HUES6 (cell line): ENCODE data around the gene NEDD4.
A peak's percentile ranks its signal among the peaks of the same experiment; 100 is the strongest.
"Not testable (repeated sequence)": the region's sequence is repeated elsewhere in the genome, so short reads cannot be mapped to it uniquely, and the experiment has no call there.

ENCODE experiments used
- H3K27ac ChIP-seq: 2 replicates; pipeline ENCODE4 v1.7.0; 2013; ENCODE audit warnings: low read depth, mild to moderate bottlenecking, low read length, inconsistent platforms
- H3K27me3 ChIP-seq: 2 replicates; pipeline ENCODE4 v1.6.1; 2013; ENCODE audit warnings: low read length; ENCODE audit not compliant: control insufficient read depth, insufficient read depth
- H3K36me3 ChIP-seq: 2 replicates; pipeline ENCODE4 v1.6.1; 2013; ENCODE audit warnings: low read length; ENCODE audit not compliant: control insufficient read depth, insufficient read depth
- H3K4me1 ChIP-seq: 2 replicates; pipeline ENCODE4 v1.6.1; 2013; ENCODE audit warnings: low read length; ENCODE audit not compliant: control insufficient read depth, insufficient read depth
- H3K4me3 ChIP-seq: 2 replicates; pipeline ENCODE4 v1.5.1; 2013; ENCODE audit warnings: low read depth, low read length
- H3K9ac ChIP-seq: one replicate; pipeline ENCODE4 v1.6.1; 2013; ENCODE audit warnings: mild to moderate bottlenecking, low read length
- H3K9me3 ChIP-seq: 2 replicates; pipeline ENCODE4 v1.6.1; 2013; ENCODE audit warnings: low read depth, low read length; ENCODE audit not compliant: control insufficient read depth, insufficient read depth

NEDD4 gene

DNA sequence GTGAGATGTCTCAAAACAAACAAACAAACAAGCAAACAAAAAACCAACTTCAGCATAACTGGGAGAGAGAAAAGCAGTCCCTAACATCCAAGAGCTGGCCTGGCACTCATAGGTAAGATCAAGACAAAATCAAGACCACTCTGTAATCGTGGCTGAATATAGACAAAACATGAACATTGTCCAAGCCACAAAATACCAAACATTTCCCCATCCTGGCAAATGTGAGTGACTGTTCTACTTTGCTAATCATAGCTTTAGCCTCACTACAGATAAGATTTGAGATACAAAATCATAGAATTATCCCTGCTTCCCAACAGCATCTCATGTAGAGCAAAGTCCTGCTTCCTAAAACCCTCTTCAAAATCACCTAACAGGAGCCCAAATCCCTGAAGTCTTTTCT is 133.7 kb downstream of the NEDD4 start:
- H3K9me3 ChIP-seq, result no peaks in the 10 kb centered on the region
- no peak overlapping the region for H3K9ac ChIP-seq
- no peak overlapping the region for H3K27ac ChIP-seq
- no peak overlapping the region for H3K4me3 ChIP-seq
- H3K4me1 ChIP-seq, result no peaks in the 10 kb centered on the region
- no peaks in the 10 kb centered on the region for H3K36me3 ChIP-seq
- H3K27me3 ChIP-seq, result no peaks in the 10 kb centered on the region

DNA sequence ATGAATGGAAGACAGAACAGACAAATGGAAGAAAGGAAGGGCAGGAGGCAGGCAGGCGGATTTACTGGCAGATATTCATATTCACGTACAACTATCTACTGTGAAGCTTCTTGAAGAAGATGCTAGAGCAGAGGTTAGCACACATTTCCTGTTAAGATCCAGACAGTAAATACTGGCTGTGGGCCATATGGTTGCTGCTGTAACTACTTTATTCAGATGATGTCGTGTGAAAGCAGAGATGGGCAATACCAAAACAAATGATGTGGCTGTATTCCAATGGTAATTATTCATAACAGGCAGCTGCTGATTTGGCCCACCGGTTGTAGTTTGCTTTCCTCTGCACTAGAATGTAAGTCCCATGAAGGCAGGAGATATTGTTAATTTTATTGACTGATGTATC is 134.8 kb downstream of the NEDD4 start:
- H3K9ac ChIP-seq, result no peak overlapping the region
- no peak overlapping the region for H3K4me3 ChIP-seq
- H3K27me3 ChIP-seq, result no peaks in the 10 kb centered on the region
- H3K4me1 ChIP-seq, result no peaks in the 10 kb centered on the region
- no peaks in the 10 kb centered on the region for H3K9me3 ChIP-seq
- H3K36me3 ChIP-seq, result no peaks in the 10 kb centered on the region
- no peak overlapping the region for H3K27ac ChIP-seq

DNA sequence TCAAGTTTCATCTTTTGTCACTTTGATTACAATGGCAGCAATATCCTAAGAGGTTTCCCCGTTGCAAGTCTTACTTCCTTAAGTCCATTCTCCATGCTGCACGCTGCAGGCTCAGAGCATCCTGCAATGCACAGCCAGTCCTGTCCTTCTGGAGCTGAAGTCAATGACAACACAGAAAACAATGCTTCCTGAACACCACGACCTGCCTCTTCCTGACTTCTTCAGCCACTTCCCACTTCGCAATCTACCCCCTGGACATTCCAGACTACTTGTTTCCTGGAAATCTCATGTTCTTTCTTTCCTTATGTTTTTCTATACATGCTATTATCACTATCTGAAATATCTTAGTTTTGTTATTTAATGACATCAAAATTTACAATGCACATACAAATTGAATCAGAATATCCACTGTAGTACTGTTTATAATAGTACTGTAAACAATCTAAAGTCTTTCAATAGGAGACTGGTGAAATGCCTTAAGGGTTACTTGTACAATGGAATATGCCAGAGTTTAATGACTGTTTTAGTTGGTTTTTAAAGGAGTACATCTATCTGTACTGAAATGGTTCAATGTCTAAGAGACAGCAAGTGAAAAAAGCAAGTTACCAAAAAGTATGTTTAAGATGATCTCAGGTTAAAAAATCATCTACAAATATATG is 136.8 kb downstream of the NEDD4 start:
- Histone ChIP-seq H3K36me3 (no peaks in the 10 kb centered on the region), H3K4me3 (no peak overlapping the region), H3K9me3 (no peaks in the 10 kb centered on the region), H3K9ac (no peak overlapping the region), H3K27ac (no peak overlapping the region), H3K4me1 (no peaks in the 10 kb centered on the region), H3K27me3 (no peaks in the 10 kb centered on the region)

DNA sequence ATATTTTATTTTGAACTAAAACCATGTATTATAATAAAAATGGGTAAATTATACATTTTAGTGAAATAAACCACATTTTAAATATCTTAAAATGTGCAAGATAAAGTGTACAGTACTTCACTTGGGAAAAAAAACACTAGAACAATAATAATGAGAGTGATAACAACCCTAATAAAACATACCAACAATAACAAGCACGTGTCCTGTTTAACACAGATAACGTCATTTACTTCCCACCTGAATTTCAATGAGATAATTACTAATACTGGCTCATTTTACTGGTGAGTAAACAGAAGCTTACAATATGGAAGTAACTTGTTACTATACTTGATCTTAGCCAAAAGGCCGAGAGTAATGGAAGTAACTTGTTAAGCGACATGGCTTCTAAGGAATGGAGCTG is 140.3 kb downstream of the NEDD4 start:
- Histone ChIP-seq H3K27me3 (no peaks in the 10 kb centered on the region), H3K9ac (no peak overlapping the region), H3K4me3 (no peak overlapping the region), H3K36me3 (no peaks in the 10 kb centered on the region), H3K27ac (no peak overlapping the region), H3K4me1 (no peaks in the 10 kb centered on the region), H3K9me3 (no peaks in the 10 kb centered on the region)

DNA sequence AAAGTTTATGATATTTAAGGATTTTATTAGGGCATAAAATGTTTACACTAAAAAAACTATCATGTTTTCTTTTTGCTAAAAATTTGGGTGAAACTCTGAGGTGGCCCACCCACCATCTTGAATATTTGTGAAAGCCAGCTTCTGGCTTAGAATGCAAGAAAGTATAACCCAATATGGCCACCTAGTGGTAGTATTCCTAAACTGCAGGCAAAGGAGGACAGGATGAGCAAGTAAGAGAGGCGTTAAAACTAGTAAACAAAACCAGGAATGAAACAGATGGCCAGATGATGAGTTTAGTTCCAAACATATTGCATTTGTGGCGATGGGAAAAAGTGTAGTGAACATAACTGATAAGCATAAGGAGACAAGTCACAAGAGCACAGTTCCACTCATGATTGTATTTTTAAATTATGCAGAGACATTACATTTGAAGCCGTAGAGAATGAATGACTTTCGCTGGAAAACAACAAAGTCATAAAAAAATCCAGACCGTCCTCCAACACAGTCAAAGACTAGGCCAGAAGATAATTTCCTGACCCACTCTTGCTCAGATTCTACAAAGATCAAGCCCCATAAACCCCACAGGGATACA is 147.2 kb downstream of the NEDD4 start:
- no peak overlapping the region for H3K9ac ChIP-seq
- H3K27me3 ChIP-seq, result no peaks in the 10 kb centered on the region
- no peaks in the 10 kb centered on the region for H3K36me3 ChIP-seq
- 0 out of 2 replicates have a peak, but pooled peaks cover 5% of the 10 kb centered on the region for H3K9me3 ChIP-seq
- H3K4me1 ChIP-seq, result no peaks in the 10 kb centered on the region
- H3K27ac ChIP-seq, result no peak overlapping the region
- no peak overlapping the region for H3K4me3 ChIP-seq

DNA sequence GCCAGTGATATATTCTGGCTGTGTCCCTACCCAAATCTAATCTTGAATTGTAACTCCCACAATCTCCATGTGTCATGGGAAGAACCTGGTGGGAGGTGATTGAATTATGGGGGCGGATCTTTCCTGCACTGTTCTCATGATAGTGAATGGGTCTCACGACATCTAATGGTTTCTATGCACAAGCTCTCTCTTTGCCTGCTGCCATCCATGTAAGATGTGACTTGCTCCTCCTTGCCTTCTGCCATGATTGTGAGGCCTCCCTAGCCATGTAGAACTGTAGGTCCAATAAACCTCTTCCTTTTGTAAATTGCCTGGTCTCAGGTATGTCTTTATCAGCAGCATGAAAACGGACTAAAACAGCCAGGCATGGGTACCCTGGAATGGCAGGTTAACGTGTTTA is 150.5 kb downstream of the NEDD4 start:
- not testable (repeated sequence) for H3K9me3 ChIP-seq, H3K4me1 ChIP-seq, H3K4me3 ChIP-seq, H3K36me3 ChIP-seq, H3K9ac ChIP-seq, H3K27me3 ChIP-seq, H3K27ac ChIP-seq

DNA sequence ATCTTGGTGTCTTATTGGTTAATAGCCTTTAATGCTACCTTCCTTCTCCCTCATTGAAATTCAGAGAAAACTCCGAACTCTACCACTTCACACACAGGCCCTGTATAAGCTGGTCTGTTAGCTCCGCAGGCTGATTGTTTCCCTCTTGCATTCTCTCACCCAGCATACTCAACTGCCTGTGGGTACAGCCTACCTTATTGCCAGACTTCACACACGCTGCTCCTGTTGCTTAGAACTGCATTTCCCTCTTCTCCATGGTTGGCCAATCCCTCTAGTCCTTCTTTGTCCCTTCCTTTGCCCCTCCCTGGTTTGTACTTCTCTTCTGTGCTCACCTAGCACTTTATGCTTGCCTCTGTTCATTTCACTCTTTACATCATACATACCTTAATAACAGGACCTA is 157.5 kb downstream of the NEDD4 start:
- H3K9me3 ChIP-seq, result no peaks in the 10 kb centered on the region
- no peaks in the 10 kb centered on the region for H3K36me3 ChIP-seq
- H3K27ac ChIP-seq, result no peak overlapping the region
- H3K4me1 ChIP-seq, result no peaks in the 10 kb centered on the region
- H3K27me3 ChIP-seq, result no peaks in the 10 kb centered on the region
- H3K4me3 ChIP-seq, result no peak overlapping the region
- peak overlapping the region; percentile 12 for H3K9ac ChIP-seq

DNA sequence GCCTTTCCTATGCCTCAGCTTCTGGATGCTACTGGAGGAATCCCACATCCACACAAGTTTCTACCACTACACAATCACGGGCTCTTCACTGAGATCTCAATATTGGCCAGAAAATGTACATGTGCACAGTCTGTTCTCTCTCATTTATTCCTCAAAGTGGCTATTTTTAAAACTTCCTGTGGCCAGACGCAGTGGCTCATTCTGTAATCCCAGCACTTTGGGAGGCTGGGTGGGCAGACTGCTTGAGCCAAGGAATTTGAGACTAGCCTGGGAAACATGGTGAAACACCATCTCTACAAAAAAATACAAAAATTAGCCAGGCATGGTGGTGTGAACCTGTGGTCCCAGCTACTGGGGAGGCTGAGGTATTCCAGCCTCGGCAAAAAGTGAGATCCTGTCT is 159.1 kb downstream of the NEDD4 start:
- no peak overlapping the region for H3K27ac ChIP-seq
- no peaks in the 10 kb centered on the region for H3K36me3 ChIP-seq

DNA sequence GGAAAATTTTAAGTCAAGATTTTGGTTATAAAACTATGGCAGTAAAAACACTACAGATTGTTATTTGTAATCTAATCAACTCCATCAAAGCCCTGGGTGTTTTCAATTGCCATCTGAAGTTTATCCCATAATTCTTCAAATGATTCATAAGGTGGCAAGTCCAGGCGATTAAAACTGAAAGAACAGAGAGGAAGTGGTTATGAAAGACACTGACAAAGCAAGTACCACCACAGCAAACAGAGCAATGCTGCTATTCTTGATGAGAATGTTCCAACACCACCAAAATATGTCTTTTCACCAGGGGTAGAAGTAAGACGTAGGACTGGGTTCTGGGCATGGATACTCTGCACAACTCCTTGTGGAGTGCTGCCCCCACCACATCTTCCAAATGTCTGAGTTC is 163.6 kb downstream of the NEDD4 start:
- H3K4me1 ChIP-seq, result no peaks in the 10 kb centered on the region
- H3K27ac ChIP-seq, result no peak overlapping the region
- H3K4me3 ChIP-seq, result no peak overlapping the region
- H3K36me3 ChIP-seq, result no peaks in the 10 kb centered on the region
- H3K9me3 ChIP-seq, result no peaks in the 10 kb centered on the region
- H3K9ac ChIP-seq, result no peak overlapping the region
- H3K27me3 ChIP-seq, result no peaks in the 10 kb centered on the region

More for the DNA sequence above, 159.1 kb downstream of the NEDD4 start:
- Histone ChIP-seq H3K9me3 (no peaks in the 10 kb centered on the region), H3K4me3 (no peak overlapping the region), H3K9ac (no peak overlapping the region), H3K4me1 (no peaks in the 10 kb centered on the region), H3K27me3 (no peaks in the 10 kb centered on the region)

DNA sequence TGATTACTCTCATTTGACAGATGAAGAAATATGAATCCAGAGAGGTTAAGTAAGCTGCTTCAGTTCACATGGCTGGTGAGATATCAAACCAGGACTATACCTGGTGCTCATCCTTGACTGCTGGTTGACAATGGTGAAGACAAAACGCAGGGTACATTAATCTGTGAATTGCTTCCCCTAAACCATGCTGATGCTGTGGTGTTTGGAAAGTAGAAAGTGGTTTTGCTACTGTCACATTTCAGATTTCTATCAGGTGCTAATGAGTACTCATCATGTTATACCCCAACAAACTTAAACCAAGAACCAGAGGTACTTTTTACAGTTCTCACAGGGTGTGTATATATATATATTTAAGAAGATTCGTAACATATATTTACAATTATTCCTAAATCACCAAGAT is 165.5 kb downstream of the NEDD4 start:
- H3K36me3 ChIP-seq, result no peaks in the 10 kb centered on the region

DNA sequence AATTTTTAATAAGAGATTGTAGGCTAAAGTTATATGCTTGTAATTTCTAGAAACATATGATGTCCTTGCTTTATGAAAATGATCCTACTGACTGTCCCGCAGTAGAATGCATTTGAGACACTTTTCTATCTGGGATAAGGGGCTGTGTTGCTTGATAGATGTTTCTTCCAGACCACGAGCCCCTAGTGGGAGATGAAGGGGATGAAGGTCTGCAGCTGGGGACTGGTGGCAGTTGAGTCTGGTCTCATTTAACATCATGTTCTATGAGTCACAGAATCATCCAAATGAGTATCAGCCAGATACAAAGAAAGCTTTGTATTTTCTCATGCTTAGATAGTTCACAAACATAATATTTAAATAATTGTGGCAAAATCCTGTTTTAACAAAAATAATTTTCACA is 166.2 kb downstream of the NEDD4 start:
- Histone ChIP-seq H3K4me3 (no peak overlapping the region), H3K9me3 (no peaks in the 10 kb centered on the region), H3K36me3 (no peaks in the 10 kb centered on the region), H3K27ac (no peak overlapping the region), H3K4me1 (no peaks in the 10 kb centered on the region), H3K9ac (no peak overlapping the region), H3K27me3 (no peaks in the 10 kb centered on the region)

More for the DNA sequence above, 165.5 kb downstream of the NEDD4 start:
- Histone ChIP-seq H3K27ac (no peak overlapping the region), H3K9me3 (no peaks in the 10 kb centered on the region), H3K27me3 (no peaks in the 10 kb centered on the region), H3K4me1 (no peaks in the 10 kb centered on the region), H3K9ac (no peak overlapping the region), H3K4me3 (no peak overlapping the region)
